CD4-positive, alpha-beta memory T cell (primary cell): Measurements from ENCODE around the gene TGFA. TPM values are rescaled to one million over a fixed set of nuclear protein-coding genes. Genes with fewer than 3 reads are reported as not detected.

Experiments used
- CTCF ChIA-PET: fragments of 350-600 bp; sonication (Branson Sonifier 250); formaldehyde crosslinking; loops from one replicate; lab custom pipeline; 2021; ENCODE audit warnings: inconsistent platforms; ENCODE audit not compliant: partially characterized antibody; lab: Charles Lee
- POLR2A ChIA-PET: fragments of 350-600 bp; sonication (Branson Sonifier 250); formaldehyde crosslinking; loops from one replicate; lab custom pipeline; 2021; ENCODE audit not compliant: partially characterized antibody; lab: Charles Lee
- DNase-seq, 5 donors: peaks; one replicate each; pipeline versions ENCODE4 v3.0.0 to v3.0.0-alpha.2; 2020 to 2022; ENCODE audit warnings: mixed read lengths in 1 of 5
- H3K27ac ChIP-seq: one replicate; pipeline ENCODE4 v1.7.0; 2013; ENCODE audit warnings: low read depth, low read length
- H3K27me3 ChIP-seq: 2 replicates; pipeline ENCODE4 v1.7.0; 2013; ENCODE audit warnings: mild to moderate bottlenecking, low read length, moderate library complexity; ENCODE audit not compliant: insufficient read depth
- H3K36me3 ChIP-seq: 2 replicates; pipeline ENCODE4 v1.7.0; 2013; ENCODE audit warnings: mild to moderate bottlenecking, low read length, moderate library complexity; ENCODE audit not compliant: insufficient read depth
- H3K4me1 ChIP-seq: 2 replicates; pipeline ENCODE4 v1.7.0; 2013; ENCODE audit warnings: mild to moderate bottlenecking, low read length, moderate library complexity; ENCODE audit not compliant: insufficient read depth
- H3K4me3 ChIP-seq, 2 donors: one replicate each; pipeline ENCODE4 v1.7.0; 2013; ENCODE audit warnings: low read length in 2 of 2, mild to moderate bottlenecking in 1 of 2
- H3K9me3 ChIP-seq, 2 donors: one replicate each; pipeline ENCODE4 v1.7.0; 2013; ENCODE audit warnings: low read length in 2 of 2, control low read depth in 1 of 2; ENCODE audit not compliant: control insufficient read depth in 1 of 2
- H3K27ac Mint-ChIP-seq, 7 donors: one replicate each; pipeline ENCODE4 v1.8.0; 2020 to 2021; ENCODE audit warnings: mixed read lengths in 7 of 7, mild to moderate bottlenecking in 6 of 7, inconsistent platforms in 3 of 7, moderate library complexity in 3 of 7
- H3K27me3 Mint-ChIP-seq, 2 donors: one replicate each; pipeline ENCODE4 v1.8.0; 2020 to 2021; ENCODE audit warnings: mixed read lengths in 2 of 2
- H3K36me3 Mint-ChIP-seq, 2 donors: one replicate each; pipeline ENCODE4 v1.8.0; 2020 to 2021; ENCODE audit warnings: mixed read lengths in 2 of 2, inconsistent platforms in 1 of 2, mild to moderate bottlenecking in 1 of 2
- H3K4me1 Mint-ChIP-seq, 4 donors: one replicate each; pipeline ENCODE4 v1.8.0; 2020 to 2021; ENCODE audit warnings: mixed read lengths in 4 of 4, mild to moderate bottlenecking in 1 of 4
- H3K4me3 Mint-ChIP-seq, 8 donors: one replicate each; pipeline ENCODE4 v1.8.0; 2020 to 2021; ENCODE audit warnings: mixed read lengths in 8 of 8, mild to moderate bottlenecking in 7 of 8, moderate library complexity in 6 of 8, inconsistent platforms in 3 of 8
- H3K9me3 Mint-ChIP-seq, 8 donors: one replicate each; pipeline ENCODE4 v1.8.0; 2020 to 2021; ENCODE audit warnings: mixed read lengths in 8 of 8, mild to moderate bottlenecking in 5 of 8, inconsistent platforms in 3 of 8, moderate library complexity in 1 of 8
- intact Hi-C: fragments of 100-400 bp; cut with micrococcal nuclease; formaldehyde crosslinking; loops from one replicate; pipeline ENCODE4 v1.15.1; 2023
- polyA plus RNA-seq, 2 donors: library from polyadenylated mRNA; unstranded; fragments of 300-500 nt; fragmentation: Illumina TruSeq; gene quantifications; one replicate each; pipeline ENCODE4 v1.2.3, GENCODE V29; 2021
- total RNA-seq, 2 experiments: library from RNA; stranded (reverse); gene quantifications; one replicate each; pipeline ENCODE4 v1.2.3, GENCODE V29; 2021

The TGFA gene
- total and polyA plus RNA-seq, 4 experiments from 2014 or later = 0.46 to 4.2 (median 2.3) TPM

GRCh38 chr2:70574618-70575017 is 21.0 kb upstream of the TGFA start:
- POLR2A ChIA-PET = no interaction called here
- no peaks in the 10 kb centered on the region for H3K36me3 Mint-ChIP-seq

DNA sequence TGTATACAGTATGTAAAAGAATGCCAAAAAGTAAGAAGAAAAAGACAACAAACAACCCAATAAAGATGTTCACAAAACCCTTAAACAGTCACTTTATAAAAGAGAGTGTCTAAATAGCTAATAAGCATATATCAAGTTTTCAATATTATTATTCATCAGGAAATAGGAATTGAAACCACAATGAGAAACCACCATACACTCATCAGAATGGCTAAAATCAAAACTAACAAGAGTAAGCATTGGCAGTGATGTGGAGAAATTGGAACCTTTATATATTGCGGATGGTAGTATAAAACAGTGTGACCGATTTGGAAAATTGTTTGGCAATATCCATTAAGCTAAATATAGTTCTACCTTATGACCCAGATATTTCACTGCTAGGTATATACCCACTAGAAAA is 20.5 kb upstream of the TGFA start:
- no peak overlapping the region for H3K27ac ChIP-seq
- no peak overlapping the region for H3K4me3 Mint-ChIP-seq
- H3K4me3 ChIP-seq = no peak overlapping the region
- H3K4me1 Mint-ChIP-seq = peaks cover 0 to 1% (median 0%) of the 10 kb centered on the region in 4 donors
- ChIA-PET POLR2A (no interaction called here), CTCF (no interaction called here)
- no peaks in the 10 kb centered on the region for H3K4me1 ChIP-seq
- no peak for DNase-seq
- peaks cover 0 to 9% (median under 1%) of the 10 kb centered on the region in 8 donors for H3K9me3 Mint-ChIP-seq
- intact Hi-C loops = no loop called here
- H3K36me3 ChIP-seq = no peaks in the 10 kb centered on the region
- no peaks in the 10 kb centered on the region for H3K27me3 ChIP-seq
- no peak overlapping the region for H3K27ac Mint-ChIP-seq
- no peaks in the 10 kb centered on the region for H3K9me3 ChIP-seq
- peaks cover 6 to 28% of the 10 kb centered on the region in 2 donors for H3K27me3 Mint-ChIP-seq
- H3K36me3 Mint-ChIP-seq = no peaks in the 10 kb centered on the region

More at GRCh38 chr2:70574618-70575017, 21.0 kb upstream of the TGFA start:
- Histone ChIP-seq H3K27me3 (no peaks in the 10 kb centered on the region), H3K27ac (no peak overlapping the region), H3K4me1 (no peaks in the 10 kb centered on the region), H3K4me3 (no peak overlapping the region), H3K36me3 (no peaks in the 10 kb centered on the region), H3K9me3 (no peaks in the 10 kb centered on the region)
- H3K27me3 Mint-ChIP-seq = peaks cover 6 to 28% of the 10 kb centered on the region in 2 donors
- no peak overlapping the region for H3K27ac Mint-ChIP-seq
- no peak overlapping the region for H3K4me3 Mint-ChIP-seq
- H3K9me3 Mint-ChIP-seq = peaks cover 0 to 9% (median under 1%) of the 10 kb centered on the region in 8 donors
- intact Hi-C loops = no loop called here
- CTCF ChIA-PET = no interaction called here
- no peak for DNase-seq
- H3K4me1 Mint-ChIP-seq = peaks cover 0 to 1% (median 0%) of the 10 kb centered on the region in 4 donors

- no peaks in the 10 kb centered on the region for H3K27me3 ChIP-seq
- DNase-seq = no peak
- H3K4me1 ChIP-seq = no peaks in the 10 kb centered on the region
- Mint-ChIP-seq H3K9me3 (no peaks in the 10 kb centered on the region), H3K27ac (no peak overlapping the region), H3K4me3 (no peak overlapping the region), H3K4me1 (peaks cover 0 to 1% (median 0%) of the 10 kb centered on the region in 4 donors), H3K36me3 (no peaks in the 10 kb centered on the region), H3K27me3 (peaks cover 5 to 16% of the 10 kb centered on the region in 2 donors)
- H3K9me3 ChIP-seq = no peaks in the 10 kb centered on the region
- intact Hi-C loops = no loop called here
- H3K36me3 ChIP-seq = no peaks in the 10 kb centered on the region
- no peak overlapping the region for H3K27ac ChIP-seq
- ChIA-PET CTCF (interaction anchor here (1.1 kb wide), 1 partner anchor 11 kb away, joined by 3 read pairs; no protein-coding TSS in a partner anchor), POLR2A (no interaction called here)
- no peak overlapping the region for H3K4me3 ChIP-seq
Observed at GRCh38 chr2:70570041-70570661, 16.5 kb upstream of the TGFA start.

DNA sequence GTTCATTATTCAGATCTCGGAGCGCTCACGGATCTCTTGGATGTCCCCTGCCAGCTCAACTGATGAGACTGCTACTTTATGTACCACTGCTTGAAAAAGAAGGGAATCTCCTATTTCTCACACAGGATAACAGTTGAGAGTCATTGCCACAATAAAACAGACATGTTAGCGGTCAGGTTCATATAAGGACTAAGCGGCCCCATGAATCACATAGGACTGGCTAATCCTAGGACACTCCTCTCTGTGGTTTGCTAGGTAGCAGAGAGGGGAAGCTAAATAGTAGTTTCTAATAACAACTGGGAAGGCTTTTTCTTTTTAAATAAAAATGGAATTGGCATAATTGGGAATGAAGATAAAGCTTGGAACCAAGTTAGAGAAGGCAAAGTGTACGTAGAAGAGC is 15.9 kb upstream of the TGFA start:
- no peaks in the 10 kb centered on the region for H3K9me3 ChIP-seq
- Mint-ChIP-seq H3K27ac (no peak overlapping the region), H3K9me3 (no peaks in the 10 kb centered on the region), H3K4me3 (no peak overlapping the region), H3K27me3 (peaks cover 3 to 13% of the 10 kb centered on the region in 2 donors), H3K4me1 (peaks cover 0 to 1% (median 0%) of the 10 kb centered on the region in 4 donors), H3K36me3 (no peaks in the 10 kb centered on the region)
- POLR2A ChIA-PET = no interaction called here
- H3K27ac ChIP-seq = no peak overlapping the region
- H3K4me3 ChIP-seq = no peak overlapping the region
- intact Hi-C loops = no loop called here
- H3K36me3 ChIP-seq = no peaks in the 10 kb centered on the region
- H3K27me3 ChIP-seq = no peaks in the 10 kb centered on the region
- CTCF ChIA-PET = interaction anchor here (1.1 kb wide), 1 partner anchor 11 kb away, joined by 3 read pairs; no protein-coding TSS in a partner anchor
- DNase-seq = no peak
- no peaks in the 10 kb centered on the region for H3K4me1 ChIP-seq

DNA sequence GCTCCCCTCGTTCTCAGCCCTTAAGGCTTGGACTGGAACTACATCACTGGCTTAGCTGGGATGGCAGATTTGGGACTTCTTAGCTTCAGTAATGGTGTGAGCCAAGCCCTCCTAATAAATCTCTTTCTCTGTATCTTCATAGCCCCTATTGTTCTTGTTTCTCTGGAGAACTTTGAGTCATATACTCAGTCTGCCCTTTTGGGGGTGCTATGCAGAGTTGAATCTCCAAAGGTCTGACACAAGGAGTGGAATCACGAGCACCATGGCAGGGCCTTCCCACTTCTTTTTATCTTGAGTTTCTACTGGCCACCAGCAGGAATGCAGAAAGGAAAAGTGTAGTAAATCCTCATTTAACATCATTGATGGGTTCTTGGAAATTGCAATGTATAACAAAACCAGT is 13.3 kb upstream of the TGFA start:
- H3K4me1 ChIP-seq = no peaks in the 10 kb centered on the region
- H3K36me3 ChIP-seq = no peaks in the 10 kb centered on the region
- Mint-ChIP-seq H3K9me3 (no peaks in the 10 kb centered on the region), H3K4me3 (no peak overlapping the region), H3K4me1 (no peaks in the 10 kb centered on the region), H3K27ac (no peak overlapping the region), H3K27me3 (peaks cover 1 to 7% of the 10 kb centered on the region in 2 donors), H3K36me3 (no peaks in the 10 kb centered on the region)
- no peak for DNase-seq
- ChIA-PET POLR2A (no interaction called here), CTCF (no interaction called here)
- no peak overlapping the region for H3K27ac ChIP-seq
- intact Hi-C loops = no loop called here
- no peaks in the 10 kb centered on the region for H3K27me3 ChIP-seq
- H3K4me3 ChIP-seq = no peak overlapping the region
- no peaks in the 10 kb centered on the region for H3K9me3 ChIP-seq

- Histone ChIP-seq H3K4me1 (no peaks in the 10 kb centered on the region), H3K36me3 (no peaks in the 10 kb centered on the region), H3K27me3 (no peaks in the 10 kb centered on the region), H3K4me3 (no peak overlapping the region), H3K9me3 (no peaks in the 10 kb centered on the region), H3K27ac (no peak overlapping the region)
- intact Hi-C loops = no loop called here
- no peak overlapping the region for H3K27ac Mint-ChIP-seq
- H3K36me3 Mint-ChIP-seq = no peaks in the 10 kb centered on the region
- POLR2A ChIA-PET = no interaction called here
- DNase-seq = no peak
- no peaks in the 10 kb centered on the region for H3K9me3 Mint-ChIP-seq
- no peaks in the 10 kb centered on the region for H3K4me1 Mint-ChIP-seq
- no peak overlapping the region for H3K4me3 Mint-ChIP-seq
- CTCF ChIA-PET = no interaction called here
- H3K27me3 Mint-ChIP-seq = peaks cover 3 to 10% of the 10 kb centered on the region in 2 donors
Observed at GRCh38 chr2:70566464-70566863, 12.8 kb upstream of the TGFA start.

DNA sequence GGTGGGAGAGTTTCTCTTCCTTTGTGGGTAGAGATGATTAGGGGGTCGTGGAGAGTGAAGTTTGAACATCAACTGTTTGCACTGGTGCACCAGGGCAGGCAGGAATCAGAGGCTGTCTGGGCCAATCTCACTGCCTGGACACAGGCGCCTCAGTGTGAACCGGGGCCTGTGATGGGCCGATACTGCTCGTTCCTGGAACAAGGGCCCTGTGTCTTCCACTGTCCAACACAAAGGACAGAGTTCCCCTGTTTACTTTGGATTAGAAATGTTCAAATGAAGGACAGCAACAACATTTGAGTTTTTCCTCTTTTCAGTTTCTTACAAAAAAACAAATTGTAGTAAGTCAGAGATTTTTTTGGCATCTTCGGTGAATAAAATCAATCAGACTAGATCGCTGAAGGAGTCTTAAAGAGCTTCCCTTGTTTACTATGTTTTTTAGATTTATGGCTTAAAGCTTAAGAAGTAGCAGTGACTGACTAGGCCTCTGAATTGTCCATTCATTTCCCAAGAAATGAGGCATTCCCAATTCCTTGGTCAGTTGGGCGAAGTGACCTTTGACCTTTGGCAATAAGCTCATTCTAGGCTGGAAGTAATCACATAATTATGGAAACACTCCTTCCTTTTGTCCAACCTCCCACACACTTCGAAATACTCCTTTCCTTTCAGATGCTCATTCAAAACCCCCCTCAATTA is 11.6 kb upstream of the TGFA start:
- no peaks in the 10 kb centered on the region for H3K9me3 Mint-ChIP-seq
- POLR2A ChIA-PET = no interaction called here

More for the DNA sequence above, 11.6 kb upstream of the TGFA start:
- Mint-ChIP-seq H3K27ac (no peak overlapping the region), H3K4me1 (no peaks in the 10 kb centered on the region), H3K4me3 (no peak overlapping the region), H3K36me3 (no peaks in the 10 kb centered on the region), H3K27me3 (peaks cover 3 to 9% of the 10 kb centered on the region in 2 donors)
- no peaks in the 10 kb centered on the region for H3K4me1 ChIP-seq
- intact Hi-C loops = no loop called here
- no peaks in the 10 kb centered on the region for H3K36me3 ChIP-seq
- no peaks in the 10 kb centered on the region for H3K9me3 ChIP-seq
- CTCF ChIA-PET = interaction anchor here (0.7 kb wide), 1 partner anchor 52 kb away, joined by 3 read pairs; no protein-coding TSS in a partner anchor
- H3K4me3 ChIP-seq = no peak overlapping the region
- DNase-seq = no peak
- no peaks in the 10 kb centered on the region for H3K27me3 ChIP-seq
- H3K27ac ChIP-seq = no peak overlapping the region
